ENCODE measurements around the gene LRMDA. TPM values are rescaled to one million over a fixed set of nuclear protein-coding genes. Genes with fewer than 3 reads are reported as not detected.

LRMDA gene
- total RNA-seq, 4 donors from 2014 or later: 0.88 to 14.1 (median 5.1) TPM; not detected in 1

DNA sequence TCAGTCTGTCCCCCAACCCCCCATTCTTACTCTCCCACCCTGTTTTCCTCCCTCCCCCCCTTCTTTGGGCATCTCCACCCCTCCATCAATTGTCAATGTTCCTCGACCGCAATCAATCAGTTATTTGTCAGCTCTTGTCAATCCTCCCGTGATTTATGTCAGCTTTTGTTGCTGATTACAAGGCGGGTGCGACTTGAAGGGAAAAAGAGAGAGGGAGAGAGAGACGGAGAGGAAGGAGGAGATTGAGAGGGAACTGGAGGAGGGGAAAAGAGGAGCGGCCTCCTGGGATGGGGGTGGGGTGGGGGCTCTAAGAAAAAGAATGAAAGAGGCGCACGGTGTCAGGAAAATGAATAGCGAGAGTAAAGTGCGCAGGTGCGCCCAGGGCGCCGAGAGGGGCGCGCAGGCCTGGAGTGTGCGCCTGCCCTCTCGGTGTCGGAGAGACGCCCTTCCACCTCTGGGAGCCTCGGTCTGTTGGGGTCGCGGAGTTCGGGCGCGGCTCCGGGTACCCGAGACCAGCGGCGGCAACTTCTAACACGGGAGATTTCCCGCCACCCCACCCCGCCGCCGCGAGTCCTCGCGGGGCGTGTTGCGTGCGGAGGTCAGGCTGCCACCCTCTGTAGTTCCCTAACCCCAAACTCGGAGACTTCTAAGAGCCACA is 28.8 kb upstream of the LRMDA start:
- DNase-seq: no peak
- peaks cover 0 to 16% (median 6%) of the 10 kb centered on the region in 3 donors for H3K36me3 ChIP-seq
- H3K4me3 ChIP-seq: peak overlapping the region; percentile 66 to 96 (median 90)
- H3K27ac ChIP-seq: peak overlapping the region; percentile 92 to 99 (median 98)
- intact Hi-C loops (cut with DNase I): loop anchor here (5.0 to 10.0 kb wide), 3 partner anchors 252 to 635 kb away; no protein-coding TSS in a partner anchor
- H3K9me3 ChIP-seq: no peaks in the 10 kb centered on the region
- WGBS, 2 donors: 3 to 7% methylated on average over 29 to 30 of the region's 42 CpGs
- H3K4me1 ChIP-seq: peaks cover 12 to 49% (median 16%) of the 10 kb centered on the region in 3 donors
- TF ChIP-seq POLR2A (IDR thresholded peaks at IDR 0.05): peak in 1 of 4 donors; percentile 45
- TF ChIP-seq, protein P1, sequence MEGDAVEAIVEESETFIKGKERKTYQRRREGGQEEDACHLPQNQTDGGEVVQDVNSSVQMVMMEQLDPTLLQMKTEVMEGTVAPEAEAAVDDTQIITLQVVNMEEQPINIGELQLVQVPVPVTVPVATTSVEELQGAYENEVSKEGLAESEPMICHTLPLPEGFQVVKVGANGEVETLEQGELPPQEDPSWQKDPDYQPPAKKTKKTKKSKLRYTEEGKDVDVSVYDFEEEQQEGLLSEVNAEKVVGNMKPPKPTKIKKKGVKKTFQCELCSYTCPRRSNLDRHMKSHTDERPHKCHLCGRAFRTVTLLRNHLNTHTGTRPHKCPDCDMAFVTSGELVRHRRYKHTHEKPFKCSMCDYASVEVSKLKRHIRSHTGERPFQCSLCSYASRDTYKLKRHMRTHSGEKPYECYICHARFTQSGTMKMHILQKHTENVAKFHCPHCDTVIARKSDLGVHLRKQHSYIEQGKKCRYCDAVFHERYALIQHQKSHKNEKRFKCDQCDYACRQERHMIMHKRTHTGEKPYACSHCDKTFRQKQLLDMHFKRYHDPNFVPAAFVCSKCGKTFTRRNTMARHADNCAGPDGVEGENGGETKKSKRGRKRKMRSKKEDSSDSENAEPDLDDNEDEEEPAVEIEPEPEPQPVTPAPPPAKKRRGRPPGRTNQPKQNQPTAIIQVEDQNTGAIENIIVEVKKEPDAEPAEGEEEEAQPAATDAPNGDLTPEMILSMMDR (IDR thresholded peaks at IDR 0.05): no peak
- peaks cover 0 to 15% (median 0%) of the 10 kb centered on the region in 4 donors for H3K27me3 ChIP-seq

DNA sequence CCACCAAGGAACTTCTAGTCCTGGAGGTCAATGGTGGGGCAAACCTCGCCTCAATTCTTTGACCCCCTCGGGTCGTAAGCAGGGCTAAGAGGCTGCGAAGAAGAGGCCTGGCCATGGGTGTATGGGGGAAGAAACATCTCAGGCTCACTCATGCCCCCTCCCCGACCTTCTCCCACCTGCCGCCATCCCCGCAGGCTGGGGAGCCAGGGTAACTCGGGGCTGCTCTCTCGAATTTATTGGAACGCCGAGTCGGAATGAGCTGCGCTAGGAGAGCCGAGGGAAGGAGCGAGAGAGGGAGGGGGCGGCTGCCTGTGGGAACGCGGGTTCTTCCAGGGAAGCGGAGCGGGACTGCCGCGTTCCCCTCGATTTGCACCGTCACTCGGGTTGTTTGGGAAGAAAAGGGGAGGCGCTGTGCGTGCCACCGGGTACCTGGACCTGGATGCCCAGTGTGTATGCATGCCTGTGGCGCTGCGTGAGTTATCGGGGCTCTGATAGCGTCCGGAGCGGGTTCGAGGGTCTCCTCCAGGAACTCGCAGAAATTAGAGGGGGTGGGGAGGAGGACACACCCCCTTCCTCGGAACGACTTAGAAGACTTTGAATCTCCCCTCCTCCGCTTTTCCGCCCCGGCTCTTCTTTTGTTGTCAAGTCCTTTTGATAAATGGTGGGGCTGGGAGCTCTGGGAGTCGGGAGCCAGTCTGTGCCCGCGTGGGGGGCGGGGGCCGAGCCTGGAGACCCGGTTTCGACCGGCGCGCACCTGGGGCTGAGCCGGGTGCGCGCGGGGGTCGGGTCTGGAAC is 28.1 kb upstream of the LRMDA start:
- Histone ChIP-seq H3K27ac (peak overlapping the region; percentile 92 to 99 (median 98)), H3K4me3 (peak overlapping the region; percentile 66 to 96 (median 90)), H3K27me3 (peaks cover 0 to 20% (median 0%) of the 10 kb centered on the region in 4 donors), H3K4me1 (peaks cover 12 to 56% (median 18%) of the 10 kb centered on the region in 3 donors), H3K36me3 (peaks cover 0 to 14% (median 6%) of the 10 kb centered on the region in 3 donors), H3K9me3 (no peaks in the 10 kb centered on the region)
- TF ChIP-seq, protein P1 (IDR thresholded peaks at IDR 0.05): no peak
- TF ChIP-seq POLR2A (IDR thresholded peaks at IDR 0.05): no peak
- intact Hi-C loops (cut with DNase I): loop anchor here (5.0 to 10.0 kb wide), 3 partner anchors 251 to 634 kb away; no protein-coding TSS in a partner anchor
- no peak for DNase-seq
- WGBS, 2 donors: 1 to 6% methylated on average over 18 to 41 of the region's 56 CpGs

DNA sequence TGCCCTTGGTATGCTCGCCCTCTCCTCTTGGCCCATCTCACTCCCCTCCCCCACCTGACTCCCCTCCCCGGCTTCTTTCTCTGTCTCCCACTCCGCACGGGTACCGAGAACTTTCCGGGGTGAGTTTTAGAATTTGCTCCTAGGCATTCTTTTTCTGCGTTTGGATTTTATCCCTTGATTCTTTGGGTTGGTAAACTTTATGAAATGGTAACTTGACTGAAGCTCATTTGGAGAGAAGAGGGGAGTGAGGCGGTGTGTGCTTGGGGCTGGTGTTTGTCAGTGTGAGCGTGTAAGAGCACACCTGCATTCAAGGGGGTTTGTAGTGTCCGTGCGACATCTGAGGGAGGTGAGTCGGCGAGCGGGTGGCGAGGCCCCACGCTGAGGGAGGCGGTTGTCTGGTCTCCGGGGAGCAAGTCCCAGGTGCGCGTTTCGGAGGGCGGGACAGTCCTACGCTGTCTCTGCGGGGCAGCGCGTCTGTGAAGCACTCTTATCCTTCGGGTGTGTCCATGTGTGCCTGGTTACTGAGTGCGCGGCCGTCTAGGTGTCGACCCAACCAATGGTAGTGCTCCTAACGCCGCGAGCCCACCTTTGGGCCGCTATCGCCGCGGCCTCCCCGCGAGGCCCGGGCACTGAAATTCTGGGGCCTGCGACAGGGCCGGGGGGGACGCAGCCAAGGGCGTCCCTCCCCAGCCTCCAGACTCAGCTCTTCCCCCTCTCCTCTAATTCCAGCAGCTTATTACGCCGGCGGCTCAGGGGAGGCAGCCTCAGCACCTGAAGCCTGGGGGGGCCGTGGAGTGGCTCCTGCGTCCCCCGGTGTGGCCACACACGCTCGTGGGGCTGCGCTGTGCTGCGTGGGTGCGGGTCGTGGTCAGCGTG is 27.2 kb upstream of the LRMDA start:
- Histone ChIP-seq H3K9me3 (no peaks in the 10 kb centered on the region), H3K36me3 (peaks cover 0 to 6% (median 3%) of the 10 kb centered on the region in 3 donors), H3K4me1 (peaks cover 12 to 64% (median 18%) of the 10 kb centered on the region in 3 donors), H3K27ac (peak overlapping the region; percentile 92 to 99 (median 98)), H3K27me3 (peaks cover 0 to 20% (median 0%) of the 10 kb centered on the region in 4 donors), H3K4me3 (peak overlapping the region; percentile 66 to 96 (median 90))
- WGBS, 2 donors: 10 to 15% methylated on average over 20 to 23 of the region's 58 CpGs
- TF ChIP-seq POLR2A (IDR thresholded peaks at IDR 0.05): peak in 2 of 4 donors; percentile 18 to 21
- TF ChIP-seq, protein P1 (IDR thresholded peaks at IDR 0.05): peak in 1 of 6 experiments; percentile 3
- no peak for DNase-seq
- intact Hi-C loops (cut with DNase I): loop anchor here (5.0 to 10.0 kb wide), 3 partner anchors 251 to 633 kb away; no protein-coding TSS in a partner anchor

DNA sequence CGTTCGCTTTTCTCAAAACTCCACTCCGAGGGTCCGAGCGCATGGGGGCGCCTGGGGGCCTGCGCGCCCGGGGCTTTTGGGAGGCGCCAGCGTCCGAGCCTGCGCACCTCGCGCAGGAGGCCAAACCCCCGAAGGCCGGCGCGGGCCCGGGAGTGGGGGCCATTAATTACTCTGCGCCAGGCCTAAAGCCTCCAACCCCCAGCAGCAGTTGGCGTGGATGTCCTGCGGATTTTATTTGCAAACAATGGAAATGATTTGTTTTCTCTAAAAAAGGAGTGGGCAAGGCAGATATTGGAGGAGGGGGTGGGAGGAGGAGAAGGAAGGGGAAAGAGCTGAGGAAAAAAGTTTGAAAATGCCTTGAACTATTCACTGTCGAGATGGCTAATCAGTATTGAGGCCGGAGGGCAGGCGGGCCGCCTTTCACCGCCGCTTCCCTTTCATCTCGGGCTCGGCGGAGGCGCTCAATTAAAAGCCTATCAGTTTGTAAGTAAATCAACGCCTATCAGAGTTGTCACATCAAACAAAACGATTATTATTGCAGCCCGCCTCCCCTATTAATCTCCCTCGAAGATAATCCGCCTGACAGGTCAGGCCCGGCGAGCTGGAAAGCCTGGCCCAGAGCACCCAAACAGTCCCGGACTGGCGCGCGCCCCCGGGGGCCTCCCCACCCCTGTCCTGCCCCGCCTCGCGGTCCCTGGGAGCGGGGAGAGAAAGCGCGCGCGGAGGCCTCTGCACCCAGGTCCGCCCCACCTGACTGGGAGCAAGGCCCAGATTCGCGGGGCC is 26.4 kb upstream of the LRMDA start:
- H3K27ac ChIP-seq: peak overlapping the region; percentile 92 to 99 (median 98)
- DNase-seq: no peak
- TF ChIP-seq, protein P1 (IDR thresholded peaks at IDR 0.05): no peak
- TF ChIP-seq POLR2A (IDR thresholded peaks at IDR 0.05): peak in 1 of 4 donors; percentile 55
- intact Hi-C loops (cut with DNase I): loop anchor here (5.0 to 10.0 kb wide), 3 partner anchors 250 to 632 kb away; no protein-coding TSS in a partner anchor
- no peaks in the 10 kb centered on the region for H3K36me3 ChIP-seq
- 7 to 33% methylated on average over 16 to 21 of the region's 56 CpGs for WGBS, 2 donors
- H3K4me1 ChIP-seq: peaks cover 18 to 72% (median 20%) of the 10 kb centered on the region in 3 donors
- peaks cover 0 to 20% (median 0%) of the 10 kb centered on the region in 4 donors for H3K27me3 ChIP-seq
- no peaks in the 10 kb centered on the region for H3K9me3 ChIP-seq
- H3K4me3 ChIP-seq: peak overlapping the region; percentile 66 to 96 (median 90)
